ENCODE measurements around the gene KCTD21. TPM values are rescaled to one million over a fixed set of nuclear protein-coding genes. Genes with fewer than 3 reads are reported as not detected.

The KCTD21 gene
- total RNA-seq, 1 donor from 2014 or later: 8.4 TPM

GRCh38 chr11:78220218-78221157 lies 32.1 kb upstream of the KCTD21 start:
- Mint-ChIP-seq H3K4me3 (no peak overlapping the region), H3K36me3 (ENCODE audit: low read depth) (peaks cover 38% of the 10 kb centered on the region), H3K4me1 (no peaks in the 10 kb centered on the region), H3K9me3 (no peaks in the 10 kb centered on the region), H3K27ac (ENCODE audit: unreplicated experiment) (no peak overlapping the region), H3K27me3 (ENCODE audit: low read depth) (no peaks in the 10 kb centered on the region)
- DNase-seq (ENCODE audit: low read depth, low spot score): no peak
- TF ChIP-seq, protein P1, sequence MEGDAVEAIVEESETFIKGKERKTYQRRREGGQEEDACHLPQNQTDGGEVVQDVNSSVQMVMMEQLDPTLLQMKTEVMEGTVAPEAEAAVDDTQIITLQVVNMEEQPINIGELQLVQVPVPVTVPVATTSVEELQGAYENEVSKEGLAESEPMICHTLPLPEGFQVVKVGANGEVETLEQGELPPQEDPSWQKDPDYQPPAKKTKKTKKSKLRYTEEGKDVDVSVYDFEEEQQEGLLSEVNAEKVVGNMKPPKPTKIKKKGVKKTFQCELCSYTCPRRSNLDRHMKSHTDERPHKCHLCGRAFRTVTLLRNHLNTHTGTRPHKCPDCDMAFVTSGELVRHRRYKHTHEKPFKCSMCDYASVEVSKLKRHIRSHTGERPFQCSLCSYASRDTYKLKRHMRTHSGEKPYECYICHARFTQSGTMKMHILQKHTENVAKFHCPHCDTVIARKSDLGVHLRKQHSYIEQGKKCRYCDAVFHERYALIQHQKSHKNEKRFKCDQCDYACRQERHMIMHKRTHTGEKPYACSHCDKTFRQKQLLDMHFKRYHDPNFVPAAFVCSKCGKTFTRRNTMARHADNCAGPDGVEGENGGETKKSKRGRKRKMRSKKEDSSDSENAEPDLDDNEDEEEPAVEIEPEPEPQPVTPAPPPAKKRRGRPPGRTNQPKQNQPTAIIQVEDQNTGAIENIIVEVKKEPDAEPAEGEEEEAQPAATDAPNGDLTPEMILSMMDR (conservative IDR thresholded peaks at IDR 0.05): no peak

- no peaks in the 10 kb centered on the region for H3K9me3 Mint-ChIP-seq
- TF ChIP-seq, protein P1 (conservative IDR thresholded peaks at IDR 0.05): no peak
- no peaks in the 10 kb centered on the region for H3K27me3 Mint-ChIP-seq (ENCODE audit: low read depth)
- no peak overlapping the region for H3K4me3 Mint-ChIP-seq
- H3K4me1 Mint-ChIP-seq: no peaks in the 10 kb centered on the region
- H3K36me3 Mint-ChIP-seq (ENCODE audit: low read depth): peaks cover 30% of the 10 kb centered on the region
- no peak overlapping the region for H3K27ac Mint-ChIP-seq (ENCODE audit: unreplicated experiment)
- no peak for DNase-seq (ENCODE audit: low read depth, low spot score)
These were observed 31.2 kb upstream of the KCTD21 start for GRCh38 chr11:78219493-78220217.

DNA sequence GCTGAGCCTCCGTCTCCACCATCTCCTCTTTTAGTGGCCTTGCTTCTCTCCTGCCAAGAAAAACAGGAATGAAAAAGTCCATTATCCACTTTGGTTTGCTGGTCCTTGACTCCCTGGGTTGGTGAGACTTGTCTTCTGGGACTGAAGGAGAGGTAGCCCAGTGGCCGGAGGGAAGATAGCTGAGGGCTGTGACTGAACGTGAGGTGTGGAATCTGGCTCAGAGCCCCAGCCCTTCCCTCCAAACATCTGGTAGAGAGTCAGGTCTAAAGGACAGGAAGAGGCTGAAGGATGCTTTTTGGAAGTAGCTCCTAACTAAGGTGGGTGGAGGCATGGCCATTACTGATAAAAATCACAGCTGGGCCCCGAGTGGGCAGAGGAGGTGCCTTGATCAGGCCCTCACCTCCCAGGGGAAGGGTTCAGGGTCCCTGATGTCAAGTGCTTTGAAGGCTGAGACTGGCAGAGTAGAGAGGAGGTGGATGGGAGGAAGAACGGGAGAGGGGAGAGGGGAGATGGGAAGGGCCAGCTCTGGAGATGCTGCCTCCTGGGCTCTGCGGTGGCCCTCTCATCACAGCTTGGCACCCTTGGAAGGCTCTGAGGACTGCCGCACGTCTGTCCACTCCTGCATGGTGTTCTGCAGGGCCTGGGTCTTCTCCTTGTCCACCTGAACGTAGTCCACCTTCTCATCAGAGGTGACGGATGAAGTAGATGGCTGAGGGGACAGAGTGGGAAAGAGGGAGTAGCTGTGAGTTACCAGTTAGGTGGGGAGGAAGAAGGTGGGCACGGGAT lies 30.5 kb upstream of the KCTD21 start:
- no peak for DNase-seq (ENCODE audit: low read depth, low spot score)
- Mint-ChIP-seq H3K4me1 (no peaks in the 10 kb centered on the region), H3K36me3 (ENCODE audit: low read depth) (peaks cover 28% of the 10 kb centered on the region), H3K27me3 (ENCODE audit: low read depth) (no peaks in the 10 kb centered on the region), H3K27ac (ENCODE audit: unreplicated experiment) (peak overlapping the region; percentile 35), H3K9me3 (no peaks in the 10 kb centered on the region), H3K4me3 (no peak overlapping the region)
- TF ChIP-seq, protein P1 (conservative IDR thresholded peaks at IDR 0.05): no peak

- H3K36me3 Mint-ChIP-seq (ENCODE audit: low read depth): peaks cover 24% of the 10 kb centered on the region
- no peaks in the 10 kb centered on the region for H3K9me3 Mint-ChIP-seq
These were observed 29.5 kb upstream of the KCTD21 start for GRCh38 chr11:78217650-78218541.

More at GRCh38 chr11:78217650-78218541, 29.5 kb upstream of the KCTD21 start:
- DNase-seq (ENCODE audit: low read depth, low spot score): no peak
- Mint-ChIP-seq H3K27ac (ENCODE audit: unreplicated experiment) (peak overlapping the region; percentile 75), H3K27me3 (ENCODE audit: low read depth) (no peaks in the 10 kb centered on the region), H3K4me1 (no peaks in the 10 kb centered on the region), H3K4me3 (no peak overlapping the region)
- TF ChIP-seq, protein P1 (conservative IDR thresholded peaks at IDR 0.05): no peak
